Measurements from ENCODE around the gene EDDM13.

- no peak for TF ChIP-seq CTCF (IDR thresholded peaks at IDR 0.05 in 4 of 5, conservative IDR thresholded peaks at IDR 0.05 in 1 of 5)
- no peak for TF ChIP-seq POLR2A (IDR thresholded peaks at IDR 0.05)
Observed at GRCh38 chr19:56312342-56312741, 39.8 kb downstream of the EDDM13 start.
